Activated CD8-positive, alpha-beta memory T cell treated with anti-CD3 and anti-CD28 coated beads, Interleukin-2, amount 50 U/mL, for 1 hour (primary cell): ENCODE measurements around the gene DNAL1.

Experiments
- DNase-seq: peaks from one replicate; pipeline ENCODE4 v3.0.0-alpha.2; 2020; ENCODE audit errors: extremely low read depth

DNAL1 gene

GRCh38 chr14:73724696-73725095 is 79.9 kb downstream of the DNAL1 start:
- DNase-seq: no peak

- DNase-seq: no peak
Observed at GRCh38 chr14:73725116-73726024, 80.6 kb downstream of the DNAL1 start.

GRCh38 chr14:73726025-73726961 is 81.5 kb downstream of the DNAL1 start:
- no peak for DNase-seq

GRCh38 chr14:73727166-73727565 is 82.4 kb downstream of the DNAL1 start:
- DNase-seq: no peak

- peak; percentile 81 for DNase-seq
Observed at GRCh38 chr14:73728717-73729330, 84.0 kb downstream of the DNAL1 start.

GRCh38 chr14:73729556-73730265 is 84.9 kb downstream of the DNAL1 start:
- no peak for DNase-seq

GRCh38 chr14:73731111-73731510 is 86.3 kb downstream of the DNAL1 start:
- no peak for DNase-seq

GRCh38 chr14:73732006-73732405 is 87.2 kb downstream of the DNAL1 start:
- no peak for DNase-seq

- DNase-seq: no peak
Observed at GRCh38 chr14:73736842-73737241, 92.1 kb downstream of the DNAL1 start.

GRCh38 chr14:73738518-73739173 is 93.9 kb downstream of the DNAL1 start:
- DNase-seq: no peak

- no peak for DNase-seq
Observed at GRCh38 chr14:73739174-73739898, 94.5 kb downstream of the DNAL1 start.

- DNase-seq: no peak
Observed at GRCh38 chr14:73739899-73740617, 95.3 kb downstream of the DNAL1 start.

GRCh38 chr14:73740618-73741326 is 96.0 kb downstream of the DNAL1 start:
- no peak for DNase-seq

GRCh38 chr14:73741386-73741875 is 96.6 kb downstream of the DNAL1 start:
- DNase-seq: no peak

- DNase-seq: no peak
Observed at GRCh38 chr14:73741876-73742519, 97.2 kb downstream of the DNAL1 start.

GRCh38 chr14:73742520-73743238 is 97.9 kb downstream of the DNAL1 start:
- no peak for DNase-seq

- no peak for DNase-seq
Observed at GRCh38 chr14:73743431-73743931, 98.7 kb downstream of the DNAL1 start.
